GM12891 (cell line): ENCODE measurements around the gene PIK3R3. TPM values are rescaled to one million over a fixed set of nuclear protein-coding genes. Genes with fewer than 3 reads are reported as not detected.

Experiments
- DNase-seq: peaks from one replicate; pipeline ENCODE4 v3.0.0; 2011; ENCODE audit warnings: low spot score; ENCODE audit not compliant: insufficient read length
- FAIRE-seq: peaks from 2 replicates; lab custom pipeline; 2011; peaks lifted over from hg19 to GRCh38; lab: Jason Lieb, UNC
- PAX5 ChIP-seq: IDR thresholded peaks from 2 replicates; pipeline ENCODE4 v1.6.1; 2011; ENCODE audit warnings: low read length, moderate library complexity, mild to moderate bottlenecking; ENCODE audit not compliant: insufficient read depth, severe bottlenecking
- POLR2A ChIP-seq: IDR thresholded peaks from 2 replicates; pipeline ENCODE4 v1.6.1; 2011; ENCODE audit warnings: low read depth, low read length, control low read depth
- POLR2AphosphoS5 ChIP-seq: IDR thresholded peaks from 2 replicates; pipeline ENCODE4 v1.6.1; 2011; ENCODE audit warnings: low read depth, low read length, control low read depth
- POU2F2 ChIP-seq: IDR thresholded peaks from 2 replicates; pipeline ENCODE4 v1.6.1; 2011; ENCODE audit warnings: low read depth, mild to moderate bottlenecking, control low read depth, low read length, moderate library complexity
- SPI1 ChIP-seq: IDR thresholded peaks from 2 replicates; pipeline ENCODE4 v1.6.1; 2011; ENCODE audit warnings: low read depth, low read length, control low read depth
- TAF1 ChIP-seq: IDR thresholded peaks from 2 replicates; pipeline ENCODE4 v1.6.1; 2011; ENCODE audit warnings: low read depth, low read length, control low read depth
- polyA plus RNA-seq: library from polyadenylated mRNA; unstranded; fragments of >200 nt; gene quantifications from one replicate; pipeline ENCODE4 v1.2.1, GENCODE V29; 2012; ENCODE audit warnings: low read depth, missing spikeins, inconsistent platforms; ENCODE audit not compliant: missing spikeins

PIK3R3 gene
- polyA plus RNA-seq: 5.9 TPM

DNA sequence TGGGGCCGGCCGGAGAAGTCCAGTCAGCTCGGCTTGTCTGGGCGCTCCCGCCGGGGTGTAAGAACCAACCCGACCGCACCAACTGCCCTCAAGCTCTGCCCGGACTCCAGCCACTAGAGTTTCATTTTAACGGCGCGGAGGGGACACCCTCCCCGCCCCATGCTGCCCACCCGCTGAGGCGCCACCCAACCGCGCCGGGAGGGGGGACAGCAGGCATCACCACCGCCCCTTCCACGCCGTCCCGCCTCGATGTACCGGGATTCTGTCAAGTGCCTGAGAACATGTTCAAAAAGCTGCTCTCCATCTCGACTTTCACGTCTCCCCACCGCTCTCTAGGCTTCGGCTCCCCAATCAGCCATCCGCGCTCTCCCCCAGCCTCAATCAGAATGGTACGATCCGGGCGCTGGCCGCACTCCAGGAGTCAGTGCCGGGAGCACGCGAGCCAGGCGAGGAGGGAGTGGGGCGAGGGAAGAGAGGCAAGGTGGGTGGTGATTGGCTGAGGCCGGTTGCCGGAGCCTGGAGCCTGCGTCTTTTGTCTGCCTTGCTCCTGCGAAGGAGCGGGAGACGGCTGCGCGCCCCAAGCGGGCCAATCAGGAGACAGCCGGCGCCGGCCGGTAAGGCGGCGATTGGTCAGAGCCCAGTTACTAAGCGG lies at the start of gene PIK3R3:
Gene PIK3R3, minus strand, starts transcription at position 101 of the 652 bp plus-strand sequence. CDS start 677 bp downstream, outside the sequence.
- TF ChIP-seq POLR2AphosphoS5 (peak; percentile 95), PAX5 (peak; percentile 4), SPI1 (no peak), POLR2A (peak; percentile 95), POU2F2 (peak; percentile 76; the same call in 1 of the 2 replicates), TAF1 (peak; percentile 88)
- peak; percentile 88 for DNase-seq
- peak; percentile 94 for FAIRE-seq

DNA sequence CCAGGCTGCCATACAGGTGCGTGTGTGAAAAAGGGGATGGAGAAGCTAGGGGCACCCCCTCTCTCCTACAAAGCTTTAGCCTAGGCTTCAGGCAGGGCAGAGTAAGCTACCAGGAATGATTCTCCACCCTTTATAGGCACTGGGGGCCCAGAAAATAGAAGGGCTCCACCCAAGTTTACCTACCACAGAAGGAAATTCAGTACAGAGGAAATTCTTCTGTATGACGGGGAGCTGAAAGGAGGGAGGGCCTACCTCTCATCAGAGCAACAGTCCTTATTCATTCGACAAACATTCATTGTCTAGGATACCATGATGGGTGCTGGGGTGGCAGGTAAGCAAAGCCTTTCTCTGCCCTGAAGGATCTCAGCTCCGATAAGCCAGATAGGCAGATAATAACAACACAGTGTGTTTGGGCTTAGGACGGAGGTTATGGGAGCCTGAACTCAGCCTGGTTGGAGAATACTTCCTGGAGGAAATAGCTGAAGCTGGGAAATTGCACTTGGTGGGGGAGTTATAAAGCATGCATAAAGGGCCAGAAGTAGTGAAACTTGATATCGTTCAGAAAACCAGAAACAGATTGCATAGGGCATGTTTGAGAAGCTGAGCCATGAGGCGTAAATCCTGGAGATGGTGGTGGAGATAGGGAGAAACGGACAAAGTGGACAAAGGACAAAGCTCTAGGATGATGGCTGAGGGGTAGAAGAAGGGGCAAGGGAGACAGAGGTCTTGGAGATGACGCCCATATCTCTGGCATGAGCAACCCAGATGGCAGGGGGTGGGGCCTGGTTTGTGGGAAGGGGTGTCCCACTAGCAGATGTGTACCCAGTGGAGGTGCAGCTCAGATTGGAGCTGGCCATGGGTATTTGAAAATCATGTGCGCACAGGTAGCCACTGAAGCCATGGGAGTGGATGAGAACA lies 49.2 kb upstream of the PIK3R3 start:
- TF ChIP-seq SPI1 (no peak), PAX5 (no peak), POLR2A (no peak), TAF1 (no peak)
- no peak for FAIRE-seq
- DNase-seq: no peak

DNA sequence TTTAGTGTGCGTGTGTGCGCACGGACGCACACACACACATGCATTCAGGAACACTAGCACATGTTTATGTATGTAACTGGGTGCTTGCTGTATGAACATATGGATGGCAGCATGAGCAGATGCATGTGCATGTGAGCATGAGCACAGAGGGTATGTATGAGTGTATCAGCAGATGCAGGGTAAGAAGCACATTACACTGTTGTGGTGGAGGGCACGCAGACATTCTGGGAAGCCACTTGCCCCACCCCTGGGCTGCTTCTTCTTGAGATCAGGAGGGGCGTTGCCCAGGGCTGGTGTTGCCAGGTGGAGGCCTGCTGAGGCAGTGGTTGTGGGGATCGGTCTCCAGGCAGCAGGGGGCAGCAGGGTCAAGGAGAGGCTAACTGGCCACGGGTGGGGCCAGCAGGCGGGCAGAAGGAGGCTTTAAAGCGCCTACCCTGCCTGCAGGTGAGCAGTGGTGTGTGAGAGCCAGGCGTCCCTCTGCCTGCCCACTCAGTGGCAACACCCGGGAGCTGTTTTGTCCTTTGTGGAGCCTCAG lies 47.7 kb upstream of the PIK3R3 start:
- FAIRE-seq (peak; percentile 38), DNase-seq (no peak)

DNA sequence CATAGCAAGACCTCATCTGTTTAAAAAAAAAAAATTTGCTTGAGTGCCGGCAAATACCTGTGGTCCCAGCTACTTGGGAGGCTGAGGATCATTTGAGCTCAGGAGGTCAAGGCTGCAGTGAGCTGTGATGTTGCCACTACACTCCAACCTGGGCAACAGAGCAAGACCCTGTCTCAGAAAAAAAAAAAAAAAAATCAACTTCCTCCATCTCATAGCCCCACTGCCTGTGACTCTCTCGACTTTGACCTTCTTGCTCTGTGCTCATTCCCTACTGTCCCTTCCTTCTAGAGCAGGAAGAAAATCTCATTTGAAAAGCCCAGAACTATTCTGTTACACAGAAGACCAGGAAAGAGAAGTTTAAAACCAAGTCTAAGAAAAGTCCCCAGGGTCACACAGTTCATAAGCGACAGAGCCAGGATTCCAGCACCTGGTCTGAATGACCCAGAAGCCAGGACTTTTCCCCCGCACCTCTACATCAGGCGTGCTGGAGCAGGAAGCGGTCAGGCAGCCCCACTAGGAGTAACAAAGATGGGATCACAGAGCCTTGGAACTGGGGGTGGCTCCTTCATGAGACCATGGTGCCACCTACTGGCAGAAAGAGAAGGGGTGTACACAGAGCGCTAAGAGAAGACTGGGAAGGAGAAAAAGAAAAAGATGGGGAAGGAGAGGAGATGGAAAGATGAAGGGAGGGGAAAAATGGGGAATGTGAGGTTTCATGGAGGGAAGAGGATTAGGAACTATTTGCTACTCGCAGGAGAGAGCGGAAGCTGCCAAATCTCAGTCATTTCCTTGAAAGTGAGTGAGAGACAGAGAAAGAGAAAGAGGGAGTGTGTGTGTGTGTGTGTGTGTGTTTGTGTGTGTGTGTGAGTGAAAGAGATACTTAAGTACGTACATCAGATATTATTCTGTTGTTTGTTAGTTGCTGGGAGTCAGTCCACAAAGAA lies 47.0 kb upstream of the PIK3R3 start:
- TF ChIP-seq SPI1: no peak
- TF ChIP-seq POLR2A: no peak
- TF ChIP-seq PAX5: no peak
- TF ChIP-seq POU2F2: no peak
- TF ChIP-seq POLR2AphosphoS5: no peak
- no peak for TF ChIP-seq TAF1
- FAIRE-seq: peak; percentile 58

More for the DNA sequence above, 47.7 kb upstream of the PIK3R3 start:
- TF ChIP-seq SPI1: no peak
- no peak for TF ChIP-seq POU2F2
- TF ChIP-seq POLR2A: no peak
- no peak for TF ChIP-seq POLR2AphosphoS5
- TF ChIP-seq TAF1: no peak
- TF ChIP-seq PAX5: no peak

DNA sequence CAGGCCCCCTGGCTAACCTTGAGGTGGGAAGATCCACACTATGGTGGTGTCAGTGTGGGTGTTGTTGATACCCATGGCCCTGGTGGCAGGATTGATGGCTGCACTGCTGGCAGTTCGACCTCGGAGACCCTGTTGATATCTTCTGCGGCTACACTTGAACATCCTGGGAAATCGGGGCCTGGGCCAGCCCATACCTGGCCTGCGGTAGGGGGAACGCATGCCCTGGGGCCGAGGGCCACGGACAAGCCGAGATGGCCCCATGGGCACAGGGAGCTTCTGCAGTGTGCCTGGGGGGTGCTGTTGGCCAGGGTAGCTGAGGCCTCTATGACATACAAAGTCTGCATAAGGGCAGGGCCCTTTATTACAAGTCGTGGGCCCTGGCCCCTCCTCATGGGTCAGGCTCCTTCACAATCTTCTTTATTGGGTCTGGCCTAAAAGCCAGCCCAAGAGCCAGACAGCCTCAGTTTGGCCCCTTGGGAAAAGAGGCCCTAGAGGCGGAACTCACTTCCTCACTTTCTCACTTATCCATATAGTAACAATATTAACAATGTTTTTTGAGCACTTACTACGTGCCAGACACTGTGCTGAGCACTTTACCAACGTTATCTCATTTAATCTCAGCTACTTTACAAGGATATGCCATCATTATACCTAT lies 43.9 kb upstream of the PIK3R3 start, which contains the start of gene P3R3URF:
Gene P3R3URF, minus strand, starts transcription at position 278 of the 655 bp plus-strand sequence. Its CDS starts 17 bp downstream, at position 261.
- FAIRE-seq: no peak
- DNase-seq: no peak
- TF ChIP-seq POLR2AphosphoS5 (no peak), POLR2A (no peak), POU2F2 (no peak), PAX5 (no peak), TAF1 (no peak), SPI1 (no peak)

More for the DNA sequence above, 47.0 kb upstream of the PIK3R3 start:
- DNase-seq: no peak

DNA sequence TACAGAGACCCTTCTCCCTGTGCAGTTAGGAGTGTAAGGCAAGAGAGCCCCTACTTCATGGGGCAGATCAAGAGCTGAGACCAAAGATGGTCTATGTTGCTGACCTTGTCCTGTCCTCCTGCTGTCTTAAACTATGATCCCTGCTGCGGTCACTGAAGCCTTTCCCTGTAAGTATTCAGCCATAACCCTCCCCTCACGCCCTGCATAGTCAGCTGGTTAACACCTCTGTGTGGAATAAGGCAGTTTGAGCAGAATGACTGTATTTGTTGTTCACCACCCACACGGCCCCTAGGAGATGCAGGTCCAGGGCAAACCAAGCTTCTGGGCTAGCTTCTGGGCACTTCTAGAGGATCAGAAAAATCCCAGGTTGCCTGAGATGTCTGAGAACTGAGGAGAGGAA lies 42.8 kb upstream of the PIK3R3 start:
- DNase-seq (no peak), FAIRE-seq (no peak)
- TF ChIP-seq TAF1 (no peak), POU2F2 (no peak), POLR2A (no peak)

DNA sequence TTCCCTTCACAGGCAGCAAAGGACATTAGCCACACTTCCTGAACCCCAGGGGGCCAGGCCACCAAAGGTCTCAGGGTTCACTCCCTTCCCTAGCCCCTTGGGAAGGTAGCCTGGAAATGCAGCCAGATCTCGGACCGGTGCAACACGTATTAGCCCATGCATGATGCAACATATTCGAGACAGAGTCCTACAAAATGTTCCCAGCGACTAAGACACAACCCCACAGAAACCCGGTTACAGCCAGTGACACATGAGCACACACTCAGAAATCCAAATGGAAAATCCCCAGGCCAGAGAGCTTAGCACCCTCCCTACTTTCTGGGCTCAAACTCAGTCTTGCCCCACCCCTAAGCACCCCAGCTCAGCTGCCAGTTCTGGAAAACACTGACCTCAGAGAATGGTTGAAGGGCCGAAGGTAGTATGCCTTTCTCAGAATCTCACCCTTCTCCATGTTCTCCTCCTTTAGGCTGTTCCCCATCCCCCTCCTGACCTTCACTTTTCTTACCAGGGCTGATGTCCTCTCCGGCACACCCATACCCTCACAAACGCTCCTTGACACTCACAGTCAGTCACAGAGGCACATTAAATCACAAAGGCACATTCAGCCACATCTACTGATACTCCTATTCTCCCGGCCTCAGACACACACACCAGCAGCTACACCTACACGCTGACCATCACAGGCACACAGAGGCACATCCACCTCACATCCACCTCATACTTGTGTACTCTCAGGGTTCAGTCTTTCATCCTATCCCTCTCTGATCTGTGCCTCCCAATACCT lies 42.2 kb upstream of the PIK3R3 start, which contains the start of gene TSPAN1:
Gene TSPAN1, plus strand, starts transcription at position 640 of the 784 bp plus-strand sequence. CDS start 6,021 bp downstream, outside the sequence.
- no peak for DNase-seq
- TF ChIP-seq POU2F2 (no peak), TAF1 (no peak), PAX5 (no peak), POLR2AphosphoS5 (no peak), POLR2A (no peak), SPI1 (no peak)

More for the DNA sequence above, 42.2 kb upstream of the PIK3R3 start, which contains the start of gene TSPAN1:
- no peak for FAIRE-seq
